Skeletal muscle cell (primary cell): ENCODE measurements around the gene COPS3.

Experiments
- DNase-seq: peaks from one replicate; pipeline ENCODE4 v3.0.0-alpha.2; 2010; ENCODE audit warnings: low read depth
- H3K4me3 ChIP-seq: 2 replicates; pipeline ENCODE4 v1.5.1; 2011; ENCODE audit warnings: low read depth, mild to moderate bottlenecking, control low read depth, low read length, moderate library complexity

The COPS3 gene

DNA sequence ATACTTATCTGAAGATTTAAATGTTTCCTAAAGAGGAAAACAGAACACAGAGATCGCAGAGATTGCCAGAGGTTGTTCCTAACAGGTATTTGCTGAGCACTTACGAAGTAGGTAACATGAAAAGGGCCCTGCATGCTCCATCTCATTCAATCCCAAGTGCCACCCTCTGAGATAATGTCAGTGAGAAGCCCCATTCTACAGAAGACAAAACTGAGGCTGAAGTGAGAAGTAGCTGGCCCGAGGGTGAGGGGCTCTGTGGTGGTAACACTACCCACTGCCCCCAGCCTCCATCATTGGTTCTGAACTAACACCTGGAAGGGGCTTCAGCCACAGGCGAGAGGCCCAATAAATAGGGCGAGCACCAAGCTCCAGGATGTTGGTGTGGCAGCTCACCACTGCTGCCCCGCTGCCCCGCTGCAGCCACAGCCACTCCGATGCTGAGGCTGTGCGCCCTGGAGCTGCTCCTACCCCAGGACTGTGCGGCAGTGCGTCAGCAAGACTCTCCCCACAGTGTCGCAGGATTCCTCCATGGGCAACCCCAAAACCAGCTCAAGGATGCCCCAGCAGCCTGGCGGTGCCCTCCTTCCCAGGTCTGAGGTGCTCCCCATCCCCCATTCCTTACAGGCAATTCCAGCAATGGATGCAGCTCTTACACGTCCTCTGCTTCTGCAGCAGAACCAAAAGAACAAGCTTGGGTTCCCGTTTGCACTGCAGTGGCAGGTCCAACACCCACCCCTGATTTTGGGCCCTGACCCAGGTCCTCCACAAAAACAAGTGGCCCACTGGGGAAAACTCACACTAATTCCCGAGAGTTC is 54.4 kb downstream of the COPS3 start:
- no peak for DNase-seq

DNA sequence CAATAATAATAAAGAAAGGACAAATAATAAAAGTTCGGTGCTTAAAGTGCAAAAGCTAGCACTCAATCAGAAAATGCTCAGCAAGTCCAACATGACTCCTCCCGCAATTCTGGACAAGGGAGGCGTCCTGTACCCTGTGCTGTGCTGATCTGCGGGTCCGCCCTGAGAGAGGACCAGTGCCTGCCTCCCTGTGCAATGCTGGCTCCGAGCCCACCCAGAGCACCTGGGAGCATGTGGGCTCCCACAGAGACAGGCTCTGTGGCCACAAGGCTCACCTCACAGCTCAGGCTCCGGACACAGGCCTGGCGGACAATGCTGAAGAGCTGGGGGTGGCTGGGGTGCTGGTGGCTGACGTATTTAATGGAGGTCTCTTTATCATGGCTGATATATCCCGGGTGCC is 55.1 kb downstream of the COPS3 start:
- no peak overlapping the region for H3K4me3 ChIP-seq
- no peak for DNase-seq

More for the DNA sequence above, 54.4 kb downstream of the COPS3 start:
- H3K4me3 ChIP-seq = no peak overlapping the region

DNA sequence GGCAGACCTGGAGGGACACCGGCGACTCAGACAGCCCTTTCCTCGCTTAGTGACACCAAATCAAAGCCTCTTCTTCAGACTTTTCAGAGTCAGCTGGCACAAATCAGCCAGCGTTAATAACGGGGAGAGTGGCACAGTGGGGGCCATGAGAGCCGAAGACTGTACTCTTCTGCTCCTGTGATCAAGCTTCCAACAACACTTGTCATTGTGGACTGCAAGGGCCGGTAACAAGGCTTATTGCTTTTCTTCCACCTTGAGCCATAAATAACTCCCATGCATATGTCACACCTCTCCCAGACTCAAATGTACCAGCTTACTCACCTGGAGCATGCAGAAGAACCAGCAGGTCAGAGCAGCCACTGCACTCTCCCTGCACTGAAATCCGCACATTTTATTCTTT is 56.9 kb downstream of the COPS3 start:
- H3K4me3 ChIP-seq = no peak overlapping the region
- DNase-seq = no peak

- no peak overlapping the region for H3K4me3 ChIP-seq
- no peak for DNase-seq
Observed at GRCh38 chr17:17223736-17224135, 57.3 kb downstream of the COPS3 start.

DNA sequence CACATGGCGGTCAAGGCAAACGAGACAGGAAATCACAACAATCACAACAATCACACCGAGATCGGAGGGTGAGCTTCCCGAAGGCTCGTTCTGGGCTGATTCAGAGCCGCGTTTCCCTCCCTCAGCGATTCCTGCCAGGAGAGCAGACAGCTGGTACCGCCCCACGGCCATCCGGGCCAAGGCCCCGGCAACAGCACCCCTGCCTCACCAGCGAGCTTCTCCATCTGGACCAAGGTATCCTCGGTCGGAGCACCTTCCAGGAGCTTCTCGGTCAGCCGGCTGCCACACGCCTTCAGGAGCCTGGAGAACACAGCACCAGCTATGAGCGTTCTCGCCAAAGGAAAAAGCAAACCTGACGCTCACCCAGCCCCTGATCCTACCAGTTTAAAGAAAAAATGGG is 59.7 kb downstream of the COPS3 start:
- no peak for DNase-seq
- no peak overlapping the region for H3K4me3 ChIP-seq

- no peak overlapping the region for H3K4me3 ChIP-seq
- no peak for DNase-seq
Observed at GRCh38 chr17:17220529-17220928, 60.5 kb downstream of the COPS3 start.

DNA sequence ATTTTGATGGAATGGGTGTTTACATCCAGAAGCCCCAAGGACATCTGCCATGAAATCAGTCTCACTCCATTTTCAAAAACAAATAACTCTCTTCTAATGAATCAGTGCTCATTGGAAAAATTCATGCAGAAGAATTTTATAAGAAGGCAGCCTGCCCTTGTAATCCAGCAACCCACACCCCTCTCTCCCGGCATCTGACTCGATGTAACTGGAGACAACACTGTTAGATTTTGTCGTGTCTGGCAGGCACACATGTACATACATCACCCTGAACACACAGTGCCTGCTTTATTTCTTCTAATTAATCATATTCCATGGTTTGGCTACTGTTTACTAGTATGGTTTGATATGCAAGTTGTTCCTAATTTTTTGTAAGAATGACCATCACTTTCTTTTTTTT is 63.1 kb downstream of the COPS3 start:
- no peak overlapping the region for H3K4me3 ChIP-seq
- no peak for DNase-seq

DNA sequence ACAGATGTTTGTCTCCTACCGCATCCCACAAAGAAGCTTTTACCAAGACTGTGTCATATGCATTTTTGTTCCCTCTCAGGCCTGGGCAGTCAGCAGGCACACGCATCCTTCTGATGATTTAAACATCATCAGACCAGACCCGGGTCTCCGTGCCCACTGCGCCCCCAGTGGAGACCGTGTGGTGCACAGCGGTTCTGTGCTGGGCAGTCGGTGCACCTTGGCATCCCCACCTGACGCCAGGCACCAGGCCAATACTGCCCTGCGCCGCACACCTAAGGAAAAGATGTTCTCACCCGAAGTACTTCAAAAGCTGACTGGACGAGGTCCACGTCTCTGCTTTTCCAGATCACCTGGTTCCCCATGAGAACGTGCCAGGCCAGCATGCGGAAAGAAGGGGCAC is 64.3 kb downstream of the COPS3 start:
- H3K4me3 ChIP-seq = no peak overlapping the region

DNA sequence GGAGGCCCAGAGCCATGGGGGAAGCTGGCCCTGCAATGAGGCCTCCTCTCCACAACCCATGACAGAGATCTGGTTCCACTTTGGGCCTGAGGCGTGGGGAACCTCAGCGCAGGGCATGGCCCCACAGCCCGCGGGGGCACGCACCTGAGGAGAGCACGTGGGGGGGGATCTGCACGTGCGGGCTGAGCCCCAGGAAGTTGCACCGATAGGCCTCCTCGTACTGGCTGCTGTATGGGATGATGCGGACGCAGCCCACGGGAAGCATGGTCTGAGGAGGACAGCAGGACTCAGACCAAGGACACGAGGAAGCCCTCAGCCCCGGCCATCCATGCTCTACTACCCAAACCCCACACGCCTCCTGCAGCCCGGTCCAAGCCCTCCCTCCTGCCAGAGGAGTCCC is 64.8 kb downstream of the COPS3 start:
- no peak for DNase-seq
- H3K4me3 ChIP-seq = no peak overlapping the region

More for the DNA sequence above, 64.3 kb downstream of the COPS3 start:
- no peak for DNase-seq

- H3K4me3 ChIP-seq = no peak overlapping the region
- DNase-seq = no peak
Observed at GRCh38 chr17:17215575-17215974, 65.5 kb downstream of the COPS3 start.

GRCh38 chr17:17214646-17215436 is 66.2 kb downstream of the COPS3 start:
- no peak for DNase-seq
- no peak overlapping the region for H3K4me3 ChIP-seq

GRCh38 chr17:17213775-17214174 is 67.3 kb downstream of the COPS3 start:
- H3K4me3 ChIP-seq = no peak overlapping the region
- no peak for DNase-seq

DNA sequence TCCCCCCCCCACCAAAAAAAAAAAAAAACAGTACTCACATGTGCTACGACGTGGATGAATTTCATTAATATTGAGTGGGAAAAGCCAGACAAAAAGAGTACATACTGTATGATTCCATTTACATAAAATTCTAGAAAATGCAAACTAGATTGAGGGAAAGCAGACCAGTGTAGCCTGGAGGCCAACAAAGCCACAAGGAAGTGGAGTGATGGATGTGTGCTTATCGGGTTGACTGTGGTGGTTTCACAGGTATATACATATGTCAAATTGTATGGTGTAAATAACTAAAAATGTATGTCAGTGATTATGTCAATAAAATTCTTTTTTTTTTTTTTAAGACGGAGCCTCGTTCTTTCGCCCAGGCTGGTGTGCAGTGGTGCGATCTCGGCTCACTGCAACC is 73.0 kb downstream of the COPS3 start:
- no peak overlapping the region for H3K4me3 ChIP-seq
- DNase-seq = no peak

- H3K4me3 ChIP-seq = no peak overlapping the region
- no peak for DNase-seq
Observed at GRCh38 chr17:17206913-17207335, 74.1 kb downstream of the COPS3 start.

GRCh38 chr17:17206124-17206912 is 74.7 kb downstream of the COPS3 start, which contains the start of gene PLD6:
Gene PLD6, minus strand, starts transcription at chr17:17206333. Its CDS starts 47 bp downstream, at chr17:17206286.
- peak; percentile 18 for DNase-seq
- peak within 1 kb of the TSS; percentile 53 for H3K4me3 ChIP-seq

GRCh38 chr17:17205368-17206123 is 75.5 kb downstream of the COPS3 start:
- peak overlapping the region; percentile 53 for H3K4me3 ChIP-seq
- no peak for DNase-seq

DNA sequence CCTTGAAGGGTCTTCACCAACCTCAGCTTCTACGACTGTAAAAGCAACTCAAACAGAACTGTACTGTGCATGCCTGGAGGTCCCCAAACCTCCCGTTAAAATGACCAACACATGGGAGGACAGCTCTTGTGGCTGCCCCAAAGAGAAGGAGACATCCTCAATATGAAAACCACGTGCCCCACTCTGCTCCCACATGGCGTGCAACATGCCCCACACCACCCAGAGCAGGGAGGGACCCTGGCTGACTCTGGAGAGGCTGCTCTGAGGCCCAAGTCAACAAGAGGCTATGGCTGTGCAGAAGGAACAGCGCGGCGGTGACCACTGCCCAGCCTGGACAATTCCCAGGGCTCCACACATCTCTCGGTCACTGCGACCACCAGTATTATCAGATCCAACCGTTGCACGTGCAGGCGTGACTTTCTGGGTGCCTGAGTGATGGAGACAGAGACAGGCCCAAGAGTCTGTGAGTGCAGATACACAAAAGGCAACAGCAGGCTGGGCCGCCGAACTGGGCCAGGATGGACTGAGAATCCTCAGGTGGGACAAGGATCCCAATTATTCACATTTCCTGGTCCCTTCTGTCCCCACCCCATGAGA is 76.3 kb downstream of the COPS3 start:
- no peak for DNase-seq
- H3K4me3 ChIP-seq = peak overlapping the region; percentile 53

GRCh38 chr17:17204041-17204591 is 76.9 kb downstream of the COPS3 start:
- no peak for DNase-seq
- no peak overlapping the region for H3K4me3 ChIP-seq
